HepG2 (cell line): ENCODE data around the gene S100A5.

Source experiments
- CTCF ChIP-seq: sonication (generic); formaldehyde crosslinking; IDR thresholded peaks from 2 replicates; pipeline ENCODE4 v1.5.0; 2020; ENCODE audit warnings: mild to moderate bottlenecking, missing genetic modification reagents, moderate library complexity
- ESRRA ChIP-seq: sonication (generic); formaldehyde crosslinking; IDR thresholded peaks from 2 replicates; pipeline ENCODE4 v1.5.1; 2020; ENCODE audit warnings: mild to moderate bottlenecking, low read depth, missing genetic modification reagents
- POLR2A ChIP-seq, 2 experiments: IDR thresholded peaks; 2 replicates each; pipeline ENCODE4 v1.6.1; 2011; ENCODE audit warnings: low read depth in 2 of 2, low read length in 2 of 2, mild to moderate bottlenecking in 1 of 2, moderate library complexity in 1 of 2; ENCODE audit not compliant: insufficient read depth in 1 of 2
- RBFOX2 ChIP-seq: fragments of 200-400 bp; formaldehyde crosslinking; IDR thresholded peaks from 2 replicates; pipeline ENCODE4 v1.6.1; 2017; ENCODE audit warnings: low read depth, mild to moderate bottlenecking, low read length
- RFX1 ChIP-seq: fragments of 450-650 bp; IDR thresholded peaks from 2 replicates; pipeline ENCODE4 v1.6.1; 2017
- SUZ12 ChIP-seq: fragments of 150-350 bp; IDR thresholded peaks from 2 replicates; pipeline ENCODE4 v1.6.1; 2014; ENCODE audit warnings: low read depth, low read length
- ZFP37 ChIP-seq: sonication (generic); formaldehyde crosslinking; IDR thresholded peaks from 2 replicates; pipeline ENCODE4 v1.4.0; 2020; ENCODE audit warnings: missing genetic modification reagents, borderline replicate concordance
- ZNF496 ChIP-seq: sonication (generic); formaldehyde crosslinking; IDR thresholded peaks from 2 replicates; pipeline ENCODE4 v1.8.1; 2023; ENCODE audit warnings: mild to moderate bottlenecking, moderate library complexity, missing genetic modification reagents; ENCODE audit not compliant: insufficient replicate concordance

DNA sequence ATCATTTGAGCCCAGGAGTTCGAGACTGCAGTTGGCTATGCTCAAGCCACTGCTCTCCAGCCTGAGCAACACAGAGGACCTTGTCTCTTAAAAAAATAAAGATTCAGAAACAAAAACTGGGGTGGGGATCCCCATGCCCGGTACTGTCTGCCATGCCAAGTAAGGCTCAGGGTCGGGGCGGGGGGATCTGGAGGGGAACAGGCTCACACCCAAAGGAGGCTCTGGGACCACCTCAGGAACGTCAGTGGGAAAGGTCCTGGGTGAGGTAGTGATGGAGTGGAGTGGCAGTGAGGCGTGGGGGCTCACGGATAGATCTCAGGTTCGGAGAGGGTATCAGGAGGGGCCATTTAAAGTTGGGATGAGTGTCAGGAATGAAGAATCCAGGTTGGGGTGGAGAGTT, 5.6 kb upstream of the S100A5 start:
- no peak for TF ChIP-seq ZNF496 (CRISPR knock-in tag)
- no peak for TF ChIP-seq CTCF (CRISPR knock-in tag)
- no peak for TF ChIP-seq RFX1
- TF ChIP-seq SUZ12, result no peak
- no peak for TF ChIP-seq ESRRA
- TF ChIP-seq ZFP37, result no peak
- no peak for TF ChIP-seq RBFOX2
- TF ChIP-seq POLR2A (IDR thresholded peaks at IDR 0.05; ENCODE audit: insufficient read depth in 1 of 2, low read depth in 2 of 2, low read length in 2 of 2), result no peak
